Osteoblast (primary cell): ENCODE data around the gene SELENOO. TPM values are rescaled to one million over a fixed set of nuclear protein-coding genes. Genes with fewer than 3 reads are reported as not detected.
A peak's percentile ranks its signal among the peaks of the same experiment; 100 is the strongest.

ENCODE experiments used
- DNase-seq: peaks from one replicate; pipeline ENCODE4 v3.0.0; 2011; ENCODE audit warnings: low spot score, mixed read lengths; ENCODE audit not compliant: insufficient read length; ENCODE audit errors: missing footprints
- H2AFZ ChIP-seq: 2 replicates; pipeline ENCODE4 v1.6.0; 2011; ENCODE audit warnings: mild to moderate bottlenecking, low read length
- H3K27ac ChIP-seq: 2 replicates; pipeline ENCODE4 v1.5.1; 2011; ENCODE audit warnings: mild to moderate bottlenecking, low read depth, low read length, moderate library complexity
- H3K27me3 ChIP-seq: 2 replicates; pipeline ENCODE4 v1.6.0; 2012; ENCODE audit warnings: mild to moderate bottlenecking, control low read depth, inconsistent platforms, low read length, moderate library complexity; ENCODE audit not compliant: insufficient read depth
- H3K36me3 ChIP-seq: 2 replicates; pipeline ENCODE4 v1.5.1; 2011; ENCODE audit warnings: mild to moderate bottlenecking, low read length, control low read depth, moderate library complexity; ENCODE audit not compliant: insufficient read depth
- H3K4me1 ChIP-seq: 2 replicates; pipeline ENCODE4 v1.5.1; 2011; ENCODE audit warnings: mild to moderate bottlenecking, low read length, control low read depth, moderate library complexity; ENCODE audit not compliant: insufficient read depth
- H3K4me2 ChIP-seq: 2 replicates; pipeline ENCODE4 v1.6.0; 2011; ENCODE audit warnings: mild to moderate bottlenecking, low read length; ENCODE audit not compliant: insufficient read depth
- H3K4me3 ChIP-seq: fragments of 200-600 bp; sonication (generic); 3 replicates; pipeline ENCODE4 v1.5.1; 2012; ENCODE audit warnings: mild to moderate bottlenecking, low read length, inconsistent platforms; ENCODE audit not compliant: insufficient read depth
- H3K79me2 ChIP-seq: 2 replicates; pipeline ENCODE4 v1.6.0; 2012; ENCODE audit warnings: mild to moderate bottlenecking, low read length, control low read depth, inconsistent platforms; ENCODE audit not compliant: insufficient read depth
- H3K9me3 ChIP-seq: 2 replicates; pipeline ENCODE4 v1.5.1; 2011; ENCODE audit warnings: low read depth, low read length, control low read depth
- H4K20me1 ChIP-seq: 2 replicates; pipeline ENCODE4 v1.6.0; 2012; ENCODE audit warnings: mild to moderate bottlenecking, low read length, control low read depth; ENCODE audit not compliant: insufficient read depth
- CTCF ChIP-seq: IDR thresholded peaks from 2 replicates; pipeline ENCODE4 v1.5.1; 2011; ENCODE audit warnings: mild to moderate bottlenecking, low read depth, low read length, moderate library complexity; ENCODE audit errors: extremely low read depth
- total RNA-seq: library from RNA; depleted of rRNA; stranded (reverse); fragments of >200 nt; gene quantifications from 2 replicates; pipeline ENCODE4 v1.2.3, GENCODE V29; 2012

Gene SELENOO
- total RNA-seq, 1 donor: 15.6 TPM

GRCh38 chr22:50177537-50178470 lies 23.0 kb upstream of the SELENOO start:
- Histone ChIP-seq H3K4me1 (no peaks in the 10 kb centered on the region), H3K36me3 (no peaks in the 10 kb centered on the region), H3K4me2 (no peak overlapping the region), H3K4me3 (no peak overlapping the region), H3K27me3 (no peaks in the 10 kb centered on the region), H3K9me3 (no peaks in the 10 kb centered on the region), H4K20me1 (no peaks in the 10 kb centered on the region), H3K79me2 (no peaks in the 10 kb centered on the region), H3K27ac (no peak overlapping the region), H2AFZ (no peak overlapping the region)
- no peak for TF ChIP-seq CTCF
- no peak for DNase-seq

GRCh38 chr22:50178471-50178864 lies 22.3 kb upstream of the SELENOO start:
- no peak for TF ChIP-seq CTCF
- Histone ChIP-seq H4K20me1 (no peaks in the 10 kb centered on the region), H3K4me2 (no peak overlapping the region), H3K4me3 (no peak overlapping the region), H3K27me3 (no peaks in the 10 kb centered on the region), H3K4me1 (no peaks in the 10 kb centered on the region), H3K36me3 (no peaks in the 10 kb centered on the region), H3K9me3 (no peaks in the 10 kb centered on the region), H2AFZ (no peak overlapping the region), H3K27ac (no peak overlapping the region), H3K79me2 (no peaks in the 10 kb centered on the region)
- DNase-seq: peak; percentile 88

- H2AFZ ChIP-seq: no peak overlapping the region
- no peaks in the 10 kb centered on the region for H4K20me1 ChIP-seq
- H3K4me3 ChIP-seq: no peak overlapping the region
- H3K36me3 ChIP-seq: no peaks in the 10 kb centered on the region
- no peaks in the 10 kb centered on the region for H3K9me3 ChIP-seq
- H3K79me2 ChIP-seq: no peaks in the 10 kb centered on the region
- H3K4me2 ChIP-seq: no peak overlapping the region
- DNase-seq: peak; percentile 90
- no peak overlapping the region for H3K27ac ChIP-seq
- TF ChIP-seq CTCF: no peak
- no peaks in the 10 kb centered on the region for H3K27me3 ChIP-seq
- no peaks in the 10 kb centered on the region for H3K4me1 ChIP-seq
These were observed 21.6 kb upstream of the SELENOO start for GRCh38 chr22:50178871-50179869.
